Measurements from ENCODE around the gene BUD31.
"Not testable (repeated sequence)": the region's sequence is repeated elsewhere in the genome, so short reads cannot be mapped to it uniquely, and the experiment has no call there.

BUD31 gene

DNA sequence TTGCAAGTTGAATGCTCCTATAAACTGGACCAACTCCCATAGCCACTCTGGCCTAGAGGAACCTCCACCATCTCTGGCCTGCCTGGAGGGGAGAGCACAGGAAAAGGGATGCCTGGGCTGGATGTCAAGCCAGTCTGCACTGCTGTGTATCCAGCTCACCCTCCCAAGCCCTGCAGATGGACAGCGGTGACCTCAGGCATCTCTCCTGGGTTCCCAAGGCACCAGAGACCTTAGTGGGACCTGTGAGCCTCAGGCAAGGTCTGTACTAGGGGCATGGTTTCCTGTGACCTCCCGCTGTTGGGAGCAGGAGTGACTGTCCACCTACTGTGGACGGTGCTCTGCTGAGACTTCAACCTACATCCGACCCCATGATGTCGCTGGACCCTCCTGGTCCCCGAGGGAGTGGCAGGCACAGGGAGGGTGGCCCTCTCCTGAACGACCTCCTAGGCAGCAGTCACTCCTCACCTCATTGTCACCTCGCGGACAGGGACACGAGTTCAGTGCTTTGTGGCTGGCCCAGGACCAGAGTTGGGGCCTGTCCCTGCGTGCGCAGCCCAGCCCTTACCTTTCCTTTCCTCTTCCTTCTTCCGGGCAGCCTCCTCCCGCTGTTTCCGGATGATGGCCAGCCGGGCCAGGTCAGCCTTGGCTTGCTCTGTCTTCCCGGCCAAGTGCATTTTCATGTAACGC is 11.3 kb upstream of the BUD31 start:
- DNase-seq (ENCODE audit: low read depth in 4 of 4, low spot score in 1 of 4), result no peak

DNA sequence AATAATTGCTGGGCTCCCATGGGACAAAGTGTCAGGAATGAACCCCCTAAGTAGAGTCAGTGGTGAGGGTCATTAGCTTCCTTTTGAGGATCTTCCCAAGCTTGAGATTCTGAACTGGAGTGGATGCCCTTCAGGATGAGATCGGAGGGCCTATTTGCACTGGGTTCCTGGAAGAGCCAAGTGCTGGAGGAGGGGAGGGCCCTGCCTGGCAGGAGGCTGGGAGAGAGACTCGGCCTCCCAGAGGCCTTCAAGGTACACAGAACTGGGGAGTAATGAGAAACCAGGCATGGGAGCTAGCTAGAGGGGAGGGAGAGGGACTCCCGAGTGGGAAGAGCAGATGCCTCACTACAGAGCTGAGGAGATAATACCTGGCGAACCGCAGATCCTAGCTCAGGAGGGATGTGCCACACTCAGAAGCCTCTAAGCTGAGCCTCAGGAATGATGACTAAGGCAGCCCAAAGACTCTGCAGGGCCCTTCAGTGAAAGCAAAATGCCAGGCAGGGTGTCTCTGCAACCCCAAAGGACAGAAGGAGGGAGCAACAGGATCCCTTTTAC is 9.8 kb upstream of the BUD31 start:
- DNase-seq (ENCODE audit: low read depth in 4 of 4, low spot score in 1 of 4), result no peak

DNA sequence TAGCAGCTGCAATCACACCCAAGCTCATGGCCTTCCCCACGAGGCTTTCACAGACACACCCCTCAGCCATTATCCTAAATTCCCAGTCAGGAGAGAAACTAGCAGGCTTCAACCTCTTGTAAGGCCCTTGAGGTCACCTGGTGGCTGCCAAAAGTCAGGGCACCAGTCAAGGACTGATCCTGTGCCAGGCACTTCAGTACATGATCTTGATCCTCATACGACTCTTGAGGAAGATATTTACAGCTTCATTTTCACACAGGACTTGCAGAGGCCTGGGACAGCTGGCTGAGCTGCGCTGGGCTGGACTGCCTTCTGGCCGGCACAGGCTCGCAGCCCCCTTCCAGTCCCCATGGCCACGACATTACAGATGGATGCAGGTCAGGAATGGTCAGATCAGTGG is 9.2 kb upstream of the BUD31 start:
- DNase-seq (ENCODE audit: low read depth in 4 of 4, low spot score in 1 of 4), result no peak

DNA sequence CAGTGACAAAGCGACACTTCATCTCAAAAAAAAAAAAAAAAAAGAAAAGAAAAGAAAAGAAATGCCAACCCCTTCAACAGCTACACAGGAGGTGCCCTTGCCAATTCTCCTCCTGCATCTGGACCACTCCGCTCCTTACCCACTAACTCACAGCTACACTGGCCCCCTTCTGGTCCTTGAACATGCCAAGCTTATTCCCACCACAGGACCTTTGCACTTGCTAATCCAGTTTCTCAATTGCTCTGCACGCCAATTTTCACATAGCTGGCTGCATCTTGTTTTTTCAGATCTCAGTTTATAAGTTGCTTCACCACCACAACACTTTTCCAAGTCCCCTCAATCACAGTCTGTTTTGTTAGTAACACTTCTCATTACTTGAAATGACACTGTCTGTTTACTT is 5.9 kb upstream of the BUD31 start:
- DNase-seq (ENCODE audit: low read depth in 4 of 4, low spot score in 1 of 4), result no peak

DNA sequence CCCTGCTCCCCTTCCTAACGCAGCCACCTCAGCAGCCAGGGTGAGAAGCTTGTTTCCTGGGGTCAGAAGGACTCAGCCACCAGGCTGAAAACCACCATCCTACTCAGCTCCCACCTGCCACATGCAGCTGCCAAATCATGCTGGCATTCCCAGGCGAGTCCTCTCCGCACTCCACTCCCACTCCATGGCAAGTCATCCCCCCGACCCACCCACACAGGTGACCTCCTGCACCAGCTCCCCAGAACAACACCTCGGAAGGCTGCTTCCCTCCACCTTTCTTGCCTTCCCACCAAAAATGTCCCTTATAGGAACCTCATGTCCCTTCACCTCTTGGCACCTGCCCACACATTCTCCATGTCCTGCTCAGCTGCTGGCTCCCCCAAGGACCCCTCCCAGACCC is 5.0 kb upstream of the BUD31 start:
- no peak for DNase-seq (ENCODE audit: low read depth in 4 of 4, low spot score in 1 of 4)

DNA sequence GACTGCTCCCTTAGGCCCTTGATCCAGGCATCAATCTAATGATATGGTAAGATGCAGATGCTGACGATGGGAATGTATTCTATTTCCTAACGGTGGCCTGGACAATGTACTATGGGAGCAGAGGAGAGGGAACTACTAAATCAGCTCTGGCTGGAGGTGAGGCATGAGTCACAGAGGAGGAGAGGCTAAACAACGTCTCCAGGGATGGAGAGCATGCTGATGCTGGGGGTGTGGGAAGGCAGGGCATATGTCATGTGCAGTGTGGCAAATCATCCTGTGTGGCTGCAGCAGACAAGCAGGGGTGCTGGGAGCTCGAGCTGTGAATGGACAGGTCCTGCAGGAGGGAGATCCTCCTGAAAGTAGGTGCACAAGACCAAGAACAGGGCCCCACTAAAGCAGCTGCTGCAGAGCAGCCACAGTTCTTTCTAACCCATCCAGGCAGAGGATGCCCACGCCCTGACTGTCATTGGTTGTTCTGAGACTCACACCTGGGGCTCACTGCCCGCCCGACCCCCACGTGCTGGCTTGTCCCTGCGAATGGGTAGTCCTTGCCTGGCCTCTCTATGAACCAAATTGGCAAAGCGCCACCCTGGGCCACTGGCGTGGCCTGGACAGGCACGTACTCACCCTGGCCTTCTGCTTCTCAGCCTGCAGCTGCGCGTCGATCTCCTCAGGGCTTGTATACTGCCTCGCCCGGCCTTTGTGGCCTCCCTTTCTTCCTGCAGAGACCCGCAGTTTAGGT is 4.4 kb upstream of the BUD31 start:
- no peak for DNase-seq (ENCODE audit: low read depth in 4 of 4, low spot score in 1 of 4)

DNA sequence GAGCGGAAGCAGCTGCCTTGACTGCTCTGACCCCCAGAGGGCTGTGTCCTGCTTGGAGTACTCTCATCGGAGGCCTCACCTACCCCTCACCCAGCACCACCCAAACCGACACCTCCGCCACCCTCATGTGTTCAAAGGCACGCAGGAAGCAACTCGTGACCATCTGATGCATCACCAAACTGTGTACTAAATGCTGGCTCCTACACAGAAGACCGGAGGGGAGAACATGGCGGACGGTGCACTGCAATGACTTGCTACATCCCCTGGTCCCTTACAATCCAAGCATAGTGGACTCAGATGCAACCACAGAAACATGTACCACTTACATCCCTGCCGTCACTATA is 3.8 kb upstream of the BUD31 start:
- no peak for DNase-seq (ENCODE audit: low read depth in 4 of 4, low spot score in 1 of 4)

DNA sequence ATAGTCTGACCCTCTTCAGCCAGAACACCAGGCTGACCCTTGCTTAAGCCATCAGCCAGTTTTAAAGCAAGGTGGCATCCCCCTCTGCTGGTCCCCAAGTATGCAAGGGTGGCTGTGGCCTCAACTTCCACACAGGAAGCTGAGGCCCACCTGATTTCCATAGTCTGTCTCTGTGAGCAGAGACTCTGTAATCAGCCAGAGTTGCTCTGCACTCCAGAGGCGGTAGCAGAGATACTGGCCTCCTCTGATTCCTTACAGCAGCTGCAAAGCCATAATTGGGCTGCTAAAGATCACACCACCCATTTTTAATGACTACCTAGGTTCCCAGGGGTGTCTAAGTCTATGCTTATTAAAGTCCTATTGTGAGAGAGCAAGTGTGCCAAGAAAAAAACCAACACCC is 2.2 kb upstream of the BUD31 start:
- DNase-seq (ENCODE audit: low read depth in 4 of 4, low spot score in 1 of 4), result no peak

DNA sequence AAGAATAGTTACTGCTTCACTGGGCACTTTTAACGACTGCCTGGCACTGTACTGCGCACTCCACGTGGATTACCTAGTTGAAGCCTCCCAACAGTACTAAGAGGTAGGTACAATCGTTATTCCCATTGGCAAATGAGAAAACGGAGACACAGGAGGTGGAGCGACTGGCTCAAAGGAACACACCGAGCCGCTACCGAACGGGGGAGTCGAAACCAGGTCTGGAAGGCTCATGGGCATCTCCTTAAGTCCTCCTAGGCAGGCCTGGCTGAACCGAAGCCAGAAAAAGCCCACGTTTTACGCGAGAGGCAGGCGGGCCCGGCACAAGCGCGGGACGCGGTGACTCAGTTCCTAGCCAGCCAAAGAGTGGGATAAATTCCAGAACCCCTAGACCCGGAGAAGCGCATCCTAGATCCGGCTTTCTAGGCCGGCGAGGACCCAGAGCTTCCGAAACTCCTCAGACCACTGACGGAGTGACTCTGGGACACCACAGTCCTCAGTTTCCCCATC is 844 bp upstream of the BUD31 start:
- DNase-seq (ENCODE audit: low read depth in 4 of 4, low spot score in 1 of 4), result peak in 1 of 4 experiments; percentile 31

DNA sequence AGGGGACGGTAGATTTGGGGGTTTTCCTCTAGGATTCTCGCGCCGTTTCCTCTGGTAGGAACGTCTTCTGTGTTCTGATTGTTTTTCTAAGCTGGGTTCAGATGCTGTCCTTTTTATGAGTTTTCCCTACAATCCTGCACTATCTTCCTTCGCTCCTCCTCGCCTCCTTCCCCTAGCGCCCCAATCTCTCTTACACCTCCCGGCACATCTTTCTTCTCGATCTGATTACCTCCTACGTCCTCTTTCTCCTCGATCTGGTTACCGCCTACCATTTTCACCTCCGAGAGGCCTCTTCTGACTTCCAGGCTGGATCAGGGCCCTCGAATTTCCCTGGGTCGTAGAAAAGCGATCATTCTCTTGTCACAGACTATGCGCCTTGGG is 413 bp downstream of the BUD31 start:
- DNase-seq (ENCODE audit: low read depth in 4 of 4, low spot score in 1 of 4), result no peak

DNA sequence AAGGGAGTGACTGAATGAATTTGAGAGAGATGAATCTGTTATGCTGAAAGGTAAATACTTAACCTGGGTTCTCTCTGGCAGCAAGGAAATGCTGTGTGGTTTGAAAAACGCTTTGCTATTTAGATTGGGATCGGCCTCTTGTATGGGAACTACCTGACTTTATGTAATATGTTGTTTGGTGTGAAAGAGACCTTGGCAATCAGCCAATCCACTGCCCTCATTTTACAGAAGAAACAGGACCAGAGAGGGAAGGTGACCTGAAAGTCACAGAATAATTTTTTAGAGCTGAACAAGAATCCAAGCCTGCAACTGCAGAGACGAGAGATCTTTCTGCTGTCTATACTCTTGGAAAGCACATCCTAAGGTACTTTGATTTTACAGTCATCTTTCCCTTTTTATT is 1.0 kb downstream of the BUD31 start:
- no peak for DNase-seq (ENCODE audit: low read depth in 4 of 4, low spot score in 1 of 4)

DNA sequence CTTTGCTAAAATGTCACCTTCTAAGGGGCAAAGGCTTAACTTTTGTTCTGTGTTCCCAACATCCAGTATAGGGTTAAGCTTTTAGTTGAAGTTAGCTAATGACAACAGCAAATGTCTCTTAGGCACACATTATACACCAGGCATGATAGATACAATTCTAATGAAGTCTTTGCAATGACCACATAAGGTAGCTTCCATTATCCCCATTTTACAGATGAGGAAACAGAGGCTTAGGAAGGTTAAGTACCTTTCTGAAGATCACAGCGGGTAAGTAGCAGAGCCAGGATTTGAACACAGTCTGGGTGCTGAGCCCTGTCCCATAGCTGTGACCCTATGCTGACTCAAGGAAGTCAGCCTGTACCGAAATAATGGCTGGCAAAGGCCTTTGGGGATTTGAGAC is 1.9 kb downstream of the BUD31 start:
- no peak for DNase-seq (ENCODE audit: low read depth in 4 of 4, low spot score in 1 of 4)

DNA sequence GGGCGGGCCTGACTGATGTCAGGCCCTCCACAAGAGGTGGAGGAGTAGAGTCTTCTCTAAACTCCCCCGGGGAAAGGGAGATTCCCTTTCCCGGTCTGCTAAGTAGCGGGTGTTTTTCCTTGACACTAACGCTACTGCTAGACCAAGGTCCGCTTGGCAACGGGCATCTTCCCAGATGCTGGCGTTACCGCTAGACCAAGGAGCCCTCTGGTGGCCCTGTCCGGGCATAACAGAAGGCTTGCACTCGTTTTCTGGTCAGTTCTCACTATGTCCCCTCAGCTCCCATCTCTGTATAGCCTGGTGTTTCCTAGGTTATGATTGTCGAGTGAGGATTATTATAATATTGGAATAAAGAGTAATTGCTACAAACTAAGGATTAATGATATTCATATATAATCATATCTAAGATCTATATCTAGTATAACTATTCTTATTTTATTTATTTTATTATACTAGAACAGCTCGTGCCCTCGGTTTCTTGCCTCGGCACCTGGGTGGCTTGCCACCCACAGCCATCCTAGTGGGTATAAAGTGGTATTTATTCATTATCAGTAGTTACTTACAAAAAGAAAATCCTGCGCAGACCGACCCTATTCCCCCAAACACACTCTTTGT is 6.9 kb downstream of the BUD31 start:
- not testable (repeated sequence) for DNase-seq (ENCODE audit: low read depth in 4 of 4, low spot score in 1 of 4)

DNA sequence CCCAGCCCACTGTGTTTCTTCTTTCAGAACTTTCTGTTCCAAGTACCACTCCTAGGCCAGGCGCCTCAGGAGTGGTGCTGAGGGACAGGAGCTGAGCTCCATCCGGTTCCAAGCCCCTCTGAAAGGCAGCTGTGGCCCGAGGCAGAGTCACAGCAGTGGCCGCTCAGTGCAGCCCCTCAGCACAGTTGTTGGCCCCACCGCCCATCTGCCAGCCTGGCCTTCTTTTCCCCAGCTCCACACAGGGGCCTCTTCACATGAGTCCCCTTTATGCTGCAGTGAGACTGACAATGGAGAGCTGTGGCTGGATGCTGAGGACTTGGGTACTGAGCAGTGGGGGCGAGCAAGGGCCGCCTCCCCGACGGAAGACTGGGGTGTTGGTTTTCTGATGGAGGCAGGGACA is 9.5 kb downstream of the BUD31 start:
- DNase-seq (ENCODE audit: low read depth in 4 of 4, low spot score in 1 of 4), result no peak

DNA sequence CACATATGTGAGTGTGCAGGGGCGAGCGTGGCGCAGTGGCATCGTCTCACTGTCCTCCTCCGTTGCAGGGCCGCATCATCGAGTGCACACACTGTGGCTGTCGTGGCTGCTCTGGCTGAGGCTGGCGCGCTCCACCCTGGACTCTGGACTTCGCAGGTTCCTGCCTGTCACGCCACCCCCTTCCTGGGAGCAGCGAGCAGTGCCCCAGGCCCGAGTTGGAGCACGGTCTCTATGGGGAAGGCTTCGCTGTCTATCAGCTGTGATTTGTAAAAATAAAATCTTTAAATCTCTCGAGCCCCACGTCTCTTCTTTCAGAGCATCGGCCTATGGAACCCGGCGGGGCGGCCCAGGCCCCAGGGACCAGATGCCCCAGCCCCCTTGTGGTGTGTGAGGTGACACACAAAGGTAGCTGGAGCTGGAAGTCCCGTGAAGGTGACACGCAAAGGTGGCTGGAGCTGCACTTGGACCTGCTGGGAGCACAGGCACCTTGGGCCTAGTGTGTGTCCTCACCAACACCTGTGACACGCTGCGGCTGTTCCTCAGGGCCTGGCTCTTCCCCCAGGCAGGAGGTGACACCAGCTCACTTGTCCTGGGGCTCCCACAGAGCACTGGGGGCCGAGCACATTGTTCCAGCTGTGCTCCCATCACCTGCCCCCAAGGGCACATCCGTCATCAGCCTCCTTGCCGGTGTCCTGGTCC is 10.7 kb downstream of the BUD31 start:
- no peak for DNase-seq (ENCODE audit: low read depth in 4 of 4, low spot score in 1 of 4)

DNA sequence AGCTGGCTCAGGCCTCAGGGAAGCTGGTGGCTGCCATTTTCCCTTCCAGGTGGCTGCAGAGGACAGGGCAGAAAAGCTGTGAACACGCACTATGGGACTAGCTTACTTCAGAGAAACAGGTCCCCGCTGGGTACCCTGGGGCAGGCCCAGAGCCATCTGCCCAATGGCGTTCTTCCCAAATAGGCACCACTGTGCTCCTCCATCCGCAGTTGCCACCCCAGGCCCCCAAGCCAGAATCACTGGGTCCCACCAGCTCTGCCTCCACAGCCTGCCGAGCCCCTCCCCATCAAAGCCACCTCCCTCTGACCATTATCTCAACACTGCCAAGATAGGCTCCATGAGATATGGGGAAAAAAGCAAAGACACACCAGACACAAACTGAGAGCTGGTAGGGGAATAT is 11.4 kb downstream of the BUD31 start:
- DNase-seq (ENCODE audit: low read depth in 4 of 4, low spot score in 1 of 4), result no peak

DNA sequence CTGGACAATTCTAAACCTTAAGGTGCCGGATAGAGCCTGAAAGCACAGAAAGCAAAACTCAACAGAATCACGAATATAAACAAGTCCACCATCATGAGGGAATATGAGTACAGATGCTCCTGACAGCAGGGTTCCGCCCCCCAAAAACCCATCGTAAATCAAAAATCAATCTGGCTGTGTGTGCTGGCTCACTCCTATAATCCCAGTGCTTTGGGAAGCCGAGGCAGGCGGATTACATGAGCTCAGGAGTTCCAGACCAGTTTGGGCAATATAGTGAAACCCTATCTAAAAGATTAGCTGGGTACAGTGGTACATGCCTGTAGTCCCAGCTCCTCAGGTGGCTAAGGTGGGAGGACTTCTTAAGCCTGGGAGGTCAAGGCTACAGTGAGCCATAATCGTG is 12.2 kb downstream of the BUD31 start:
- no peak for DNase-seq (ENCODE audit: low read depth in 4 of 4, low spot score in 1 of 4)

DNA sequence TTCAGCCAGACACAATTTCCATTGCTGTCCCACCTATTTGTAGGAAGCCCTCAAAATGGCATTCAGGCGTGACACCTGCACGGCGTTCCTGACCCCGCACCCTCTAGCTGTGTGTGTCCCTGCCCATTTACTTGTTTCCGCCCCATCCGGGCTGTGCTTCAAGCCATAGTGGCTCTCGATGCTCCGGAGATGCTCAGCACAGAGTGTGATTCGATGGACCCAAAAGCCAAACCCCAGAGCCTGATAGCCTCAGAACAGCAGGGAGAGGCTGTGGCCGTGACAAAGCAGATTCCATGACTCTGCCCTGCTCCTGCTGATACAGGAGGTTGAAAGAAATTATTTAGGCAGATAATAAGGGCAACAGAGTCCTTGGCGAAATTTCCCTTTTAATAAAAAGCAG is 13.4 kb downstream of the BUD31 start:
- DNase-seq (ENCODE audit: low read depth in 4 of 4, low spot score in 1 of 4), result no peak

DNA sequence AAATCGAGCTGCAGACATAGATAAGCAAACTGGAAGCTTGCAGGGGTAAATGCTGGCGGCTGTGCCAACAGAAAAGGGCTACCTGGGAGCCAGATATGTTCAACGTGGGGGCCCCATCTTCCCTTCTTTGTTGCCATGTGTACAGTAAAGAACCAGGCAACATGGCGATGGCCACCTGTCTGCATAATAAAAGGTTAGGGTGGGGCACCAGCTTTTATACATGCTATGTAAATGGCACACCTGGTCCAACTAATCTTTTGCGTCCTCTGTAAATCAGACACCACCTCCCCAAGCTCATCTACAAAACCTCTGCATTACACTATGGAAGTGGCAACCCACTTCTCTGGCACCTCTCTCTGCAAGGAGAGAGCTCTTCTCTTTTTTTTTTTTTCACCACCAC is 13.9 kb downstream of the BUD31 start:
- DNase-seq (ENCODE audit: low read depth in 4 of 4, low spot score in 1 of 4), result no peak

DNA sequence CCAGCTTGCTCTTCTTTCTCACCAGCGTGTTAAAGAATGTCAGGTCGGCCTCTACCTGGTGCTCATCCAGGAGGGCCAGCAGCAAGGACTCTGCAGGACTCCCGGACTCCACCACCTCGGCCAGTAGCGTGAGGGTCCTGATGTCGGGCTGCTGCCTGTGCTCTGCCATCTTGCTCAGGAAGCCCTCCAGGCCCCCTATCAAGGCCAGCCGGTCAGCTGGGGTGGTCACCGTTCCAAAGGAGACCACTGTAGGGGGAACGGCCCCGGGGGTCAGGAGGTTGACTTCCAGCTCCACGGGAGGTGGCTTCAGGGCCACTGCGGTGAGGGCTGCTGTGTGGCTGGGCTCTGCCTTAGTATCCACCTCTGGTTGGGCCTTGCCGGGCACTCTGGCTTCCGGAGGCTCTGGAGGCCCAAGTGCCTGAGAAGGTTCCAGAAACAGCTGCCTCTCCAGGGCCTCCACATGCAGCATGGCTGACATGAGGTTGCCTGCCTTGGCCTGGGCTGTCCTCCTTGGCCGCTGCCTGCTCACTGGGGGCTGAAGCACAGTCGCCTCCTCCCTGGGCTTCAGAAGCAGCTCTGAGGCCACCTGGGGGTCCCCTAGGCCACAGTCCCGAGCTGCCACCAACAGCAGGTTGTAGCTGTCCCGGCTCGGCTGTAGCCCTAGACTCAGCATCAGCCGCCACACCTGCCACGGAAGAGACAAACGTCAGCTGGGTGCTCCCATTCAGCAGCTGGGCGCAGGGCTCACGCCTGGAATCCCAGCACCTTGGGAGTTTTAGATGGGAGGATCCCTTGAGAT is 16.4 kb downstream of the BUD31 start:
- DNase-seq (ENCODE audit: low read depth in 4 of 4, low spot score in 1 of 4), result no peak
